HFFc6 (cell line): ENCODE data around the gene RHBDL3. TPM values are rescaled to one million over a fixed set of nuclear protein-coding genes. Genes with fewer than 3 reads are reported as not detected.

ENCODE experiments used
- DNase-seq: peaks from one replicate; pipeline ENCODE4 v3.0.0-alpha.2; 2018
- H3K27ac Mint-ChIP-seq: 2 replicates; pipeline ENCODE4 v1.8.0; 2020; ENCODE audit warnings: mild to moderate bottlenecking, mixed read lengths
- H3K27me3 Mint-ChIP-seq: 2 replicates; pipeline ENCODE4 v1.8.0; 2021; ENCODE audit warnings: mild to moderate bottlenecking, moderate library complexity, mixed read lengths; ENCODE audit not compliant: insufficient read depth
- H3K36me3 Mint-ChIP-seq: 2 replicates; pipeline ENCODE4 v1.8.0; 2021; ENCODE audit warnings: low read depth, mixed read lengths
- H3K4me1 Mint-ChIP-seq: 2 replicates; pipeline ENCODE4 v1.8.0; 2020; ENCODE audit warnings: low read depth, mixed read lengths
- H3K4me3 Mint-ChIP-seq: 2 replicates; pipeline ENCODE4 v1.8.0; 2020; ENCODE audit warnings: mild to moderate bottlenecking, moderate library complexity, mixed read lengths
- H3K9me3 Mint-ChIP-seq: 2 replicates; pipeline ENCODE4 v1.8.0; 2020; ENCODE audit warnings: mild to moderate bottlenecking, mixed read lengths
- total RNA-seq, 6 experiments: library from RNA; stranded (reverse); fragmentation: NEBNext Ultra II Directional; extraction: Animal tissue kit (Norgen Biotek cat#: 25700); gene quantifications; 2 replicates in 1 of 6; 3 replicates in 5 of 6; pipeline ENCODE4 v1.2.3, GENCODE V29; 2021
- TF ChIP-seq, protein P1 (sequence below): fragments of 200-600 bp; sonication (generic); IDR thresholded peaks from 2 replicates; pipeline ENCODE4 v1.5.0; 2021; ENCODE audit warnings: antibody characterized with exemption, mild to moderate bottlenecking

The RHBDL3 gene
- total RNA-seq, 6 experiments from 2014 or later: 0.07 TPM; not detected in 5

DNA sequence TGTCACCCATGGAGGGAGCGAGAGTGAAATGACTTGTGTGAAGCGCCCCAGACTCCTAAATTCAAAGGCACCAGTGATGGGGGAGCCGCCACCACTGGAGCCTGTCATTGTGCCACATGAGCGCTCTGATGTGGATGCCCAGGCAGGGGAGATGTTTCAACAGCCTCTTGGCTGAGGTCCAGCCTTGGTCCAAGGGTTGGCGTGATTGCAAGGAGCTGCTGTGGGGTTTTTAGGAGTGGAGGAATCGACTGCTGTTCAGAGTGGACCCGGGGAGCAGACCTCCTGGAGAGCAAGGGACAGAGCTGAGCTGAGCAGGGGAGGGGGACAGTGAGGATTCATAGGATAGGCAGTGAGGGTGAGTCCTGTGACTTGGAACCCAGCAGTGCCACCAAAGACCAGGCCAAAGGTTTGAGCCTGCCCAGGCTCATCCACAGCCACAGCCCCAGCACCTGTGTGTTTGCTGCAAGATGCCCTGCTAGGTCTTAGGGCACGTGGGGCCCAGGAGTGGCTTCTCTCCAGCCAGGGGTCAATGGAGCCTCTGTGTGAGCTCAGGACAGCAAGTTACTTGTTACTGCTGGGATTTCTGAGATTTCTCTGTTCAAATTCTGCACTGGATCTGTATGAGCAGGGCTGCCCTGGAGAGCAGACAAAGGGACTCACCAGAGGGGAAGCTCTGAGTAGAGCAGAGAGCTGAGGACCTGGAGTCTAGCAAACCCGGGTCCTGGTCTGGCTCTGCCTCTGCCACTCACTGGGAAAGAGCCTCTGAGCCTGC, 20.3 kb downstream of the RHBDL3 start:
- H3K4me1 Mint-ChIP-seq: peaks cover 9% of the 10 kb centered on the region
- H3K27ac Mint-ChIP-seq: no peak overlapping the region
- TF ChIP-seq, protein P1, sequence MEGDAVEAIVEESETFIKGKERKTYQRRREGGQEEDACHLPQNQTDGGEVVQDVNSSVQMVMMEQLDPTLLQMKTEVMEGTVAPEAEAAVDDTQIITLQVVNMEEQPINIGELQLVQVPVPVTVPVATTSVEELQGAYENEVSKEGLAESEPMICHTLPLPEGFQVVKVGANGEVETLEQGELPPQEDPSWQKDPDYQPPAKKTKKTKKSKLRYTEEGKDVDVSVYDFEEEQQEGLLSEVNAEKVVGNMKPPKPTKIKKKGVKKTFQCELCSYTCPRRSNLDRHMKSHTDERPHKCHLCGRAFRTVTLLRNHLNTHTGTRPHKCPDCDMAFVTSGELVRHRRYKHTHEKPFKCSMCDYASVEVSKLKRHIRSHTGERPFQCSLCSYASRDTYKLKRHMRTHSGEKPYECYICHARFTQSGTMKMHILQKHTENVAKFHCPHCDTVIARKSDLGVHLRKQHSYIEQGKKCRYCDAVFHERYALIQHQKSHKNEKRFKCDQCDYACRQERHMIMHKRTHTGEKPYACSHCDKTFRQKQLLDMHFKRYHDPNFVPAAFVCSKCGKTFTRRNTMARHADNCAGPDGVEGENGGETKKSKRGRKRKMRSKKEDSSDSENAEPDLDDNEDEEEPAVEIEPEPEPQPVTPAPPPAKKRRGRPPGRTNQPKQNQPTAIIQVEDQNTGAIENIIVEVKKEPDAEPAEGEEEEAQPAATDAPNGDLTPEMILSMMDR: no peak
- no peak overlapping the region for H3K4me3 Mint-ChIP-seq
- H3K9me3 Mint-ChIP-seq: no peaks in the 10 kb centered on the region
- DNase-seq: no peak
- peaks cover 32% of the 10 kb centered on the region for H3K27me3 Mint-ChIP-seq
- no peaks in the 10 kb centered on the region for H3K36me3 Mint-ChIP-seq

DNA sequence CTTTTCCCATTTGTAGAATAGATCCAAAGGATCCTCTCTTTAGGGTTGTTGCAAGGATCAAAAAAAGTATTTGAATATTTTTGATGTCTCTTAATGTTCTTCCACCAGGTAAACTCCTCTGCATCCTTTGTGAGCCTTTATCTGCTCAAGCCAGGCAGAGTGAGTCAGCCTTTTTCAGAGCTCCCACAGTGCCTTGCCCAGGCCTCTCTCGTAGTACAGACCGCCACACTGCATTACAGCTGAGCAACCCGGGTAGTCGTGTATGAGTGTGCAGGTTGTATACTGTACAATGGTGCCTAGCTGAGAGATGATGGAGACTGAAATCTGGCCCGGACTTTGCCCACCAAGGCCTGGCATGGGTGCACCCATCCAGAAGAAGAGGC, 20.9 kb downstream of the RHBDL3 start:
- Mint-ChIP-seq H3K9me3 (no peaks in the 10 kb centered on the region), H3K27ac (no peak overlapping the region), H3K4me3 (no peak overlapping the region), H3K27me3 (peaks cover 33% of the 10 kb centered on the region), H3K36me3 (no peaks in the 10 kb centered on the region), H3K4me1 (peaks cover 9% of the 10 kb centered on the region)
- no peak for DNase-seq
- TF ChIP-seq, protein P1: no peak

DNA sequence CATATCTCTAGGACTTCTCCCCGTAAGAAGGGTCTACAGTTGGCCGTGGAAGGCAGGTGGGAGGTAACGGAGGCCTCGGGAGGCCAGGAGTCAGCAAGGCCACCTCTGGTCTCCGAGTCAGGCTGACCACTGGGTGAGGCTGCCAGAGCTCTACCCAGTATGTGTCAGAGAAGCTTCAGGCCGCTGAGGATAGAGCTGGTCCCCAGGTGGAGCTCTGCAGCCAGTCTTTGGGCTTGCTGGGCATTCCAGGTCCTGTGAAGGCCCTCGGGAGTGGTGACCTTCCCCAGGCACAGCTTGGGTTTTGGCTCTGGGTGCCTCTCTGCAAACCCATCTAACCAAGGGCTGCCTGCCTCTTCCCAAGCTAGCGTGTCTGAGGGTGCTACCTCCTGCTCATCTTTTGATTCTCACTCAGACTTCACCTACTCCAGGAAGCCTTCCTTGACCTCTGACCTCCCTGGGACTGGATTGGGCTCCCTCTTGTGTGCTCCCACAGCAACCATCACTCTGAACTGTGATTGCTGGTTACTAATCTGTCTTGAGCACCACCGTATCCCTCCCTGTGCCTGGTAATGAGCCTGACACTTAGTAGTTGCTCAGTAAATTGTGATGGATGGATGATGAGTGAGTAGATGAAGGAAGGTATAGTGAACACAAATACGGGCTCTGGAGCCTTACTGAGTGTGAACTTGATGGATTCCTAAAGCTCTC, 22.3 kb downstream of the RHBDL3 start:
- no peak for DNase-seq
- Mint-ChIP-seq H3K36me3 (no peaks in the 10 kb centered on the region), H3K27ac (no peak overlapping the region), H3K4me1 (peaks cover 9% of the 10 kb centered on the region), H3K9me3 (no peaks in the 10 kb centered on the region), H3K4me3 (no peak overlapping the region), H3K27me3 (peaks cover 40% of the 10 kb centered on the region)
- TF ChIP-seq, protein P1: no peak

DNA sequence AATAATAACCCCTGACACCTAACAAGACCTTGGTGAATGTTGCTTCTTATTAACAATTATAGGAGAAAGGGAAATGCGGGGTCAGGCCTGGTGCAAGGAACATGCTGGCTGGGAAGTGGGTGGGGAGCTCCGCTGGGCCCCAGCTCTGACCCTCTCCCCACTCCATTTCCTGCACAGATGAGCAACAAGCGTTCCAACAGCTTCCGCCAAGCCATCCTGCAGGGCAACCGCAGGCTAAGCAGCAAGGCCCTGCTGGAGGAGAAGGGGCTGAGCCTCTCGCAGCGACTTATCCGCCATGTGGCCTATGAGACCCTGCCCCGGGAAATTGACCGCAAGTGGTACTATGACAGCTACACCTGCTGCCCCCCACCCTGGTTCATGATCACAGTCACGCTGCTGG, 23.0 kb downstream of the RHBDL3 start:
- peaks cover 7% of the 10 kb centered on the region for H3K4me1 Mint-ChIP-seq
- no peak overlapping the region for H3K27ac Mint-ChIP-seq
- H3K4me3 Mint-ChIP-seq: no peak overlapping the region
- peaks cover 39% of the 10 kb centered on the region for H3K27me3 Mint-ChIP-seq
- no peak for DNase-seq
- no peaks in the 10 kb centered on the region for H3K9me3 Mint-ChIP-seq
- no peaks in the 10 kb centered on the region for H3K36me3 Mint-ChIP-seq
- TF ChIP-seq, protein P1: no peak

DNA sequence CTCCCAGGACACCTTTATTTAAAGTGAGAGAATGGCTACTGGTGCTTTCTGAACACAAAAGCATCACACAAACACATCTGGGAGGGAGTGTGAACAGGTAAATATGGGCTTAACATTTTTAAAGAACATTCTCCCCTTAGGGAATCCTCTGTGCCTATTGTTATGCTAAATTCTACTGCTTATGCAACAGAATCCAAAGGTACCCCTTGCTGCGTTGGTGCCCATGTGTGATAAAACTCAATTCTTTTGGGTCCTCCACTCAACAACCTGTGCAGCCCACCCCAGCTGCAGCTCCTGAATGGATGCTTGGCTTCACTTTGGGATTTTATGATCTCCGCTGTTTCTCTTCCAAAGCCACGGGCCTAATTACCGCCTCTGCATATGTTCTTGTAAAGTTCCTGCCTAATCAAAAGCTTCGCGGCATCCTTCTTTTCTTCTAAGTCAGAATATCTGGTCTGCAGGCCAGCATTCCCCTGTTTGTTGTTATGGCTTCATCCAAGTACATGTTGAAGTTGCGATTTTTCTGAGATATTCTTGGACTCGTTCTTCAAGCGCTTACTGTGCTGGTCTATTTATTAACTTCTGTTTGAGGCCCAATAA, 23.9 kb downstream of the RHBDL3 start:
- no peak overlapping the region for H3K4me3 Mint-ChIP-seq
- peaks cover 35% of the 10 kb centered on the region for H3K27me3 Mint-ChIP-seq
- DNase-seq: no peak
- TF ChIP-seq, protein P1: no peak
- H3K9me3 Mint-ChIP-seq: no peaks in the 10 kb centered on the region
- H3K27ac Mint-ChIP-seq: no peak overlapping the region
- H3K4me1 Mint-ChIP-seq: no peaks in the 10 kb centered on the region
- H3K36me3 Mint-ChIP-seq: no peaks in the 10 kb centered on the region
